ENCODE results near the gene RNF217. TPM values are rescaled to one million over a fixed set of nuclear protein-coding genes. Genes with fewer than 3 reads are reported as not detected.
"Not testable (repeated sequence)": the region's sequence is repeated elsewhere in the genome, so short reads cannot be mapped to it uniquely, and the experiment has no call there.

The RNF217 gene
- polyA plus RNA-seq, 3 donors: 14.9 to 16.8 (median 15.8) TPM

GRCh38 chr6:124962639-124963415, 590 bp downstream of the RNF217 start:
- peak in 1 of 3 donors; percentile 33 for DNase-seq (ENCODE audit: low read depth in 3 of 3, low spot score in 2 of 3)

GRCh38 chr6:124963416-124963785, 1.2 kb downstream of the RNF217 start:
- DNase-seq (ENCODE audit: low read depth in 3 of 3, low spot score in 2 of 3): peak in 1 of 3 donors; percentile 30

GRCh38 chr6:124963831-124964763, 1.9 kb downstream of the RNF217 start:
- DNase-seq (ENCODE audit: low read depth in 3 of 3, low spot score in 2 of 3): peak in 1 of 3 donors; percentile 13

- DNase-seq (ENCODE audit: low read depth in 3 of 3, low spot score in 2 of 3): no peak
Measured at GRCh38 chr6:124964764-124965105, 2.5 kb downstream of the RNF217 start.

GRCh38 chr6:124965424-124965850, 3.2 kb downstream of the RNF217 start:
- not testable (repeated sequence) for DNase-seq (ENCODE audit: low read depth in 3 of 3, low spot score in 2 of 3)

GRCh38 chr6:124967444-124967843, 5.2 kb downstream of the RNF217 start:
- no peak for DNase-seq (ENCODE audit: low read depth in 3 of 3, low spot score in 2 of 3)

- DNase-seq (ENCODE audit: low read depth in 3 of 3, low spot score in 2 of 3): no peak
Measured at GRCh38 chr6:124968401-124968800, 6.2 kb downstream of the RNF217 start.

GRCh38 chr6:124970243-124970642, 8.0 kb downstream of the RNF217 start:
- no peak for DNase-seq (ENCODE audit: low read depth in 3 of 3, low spot score in 2 of 3)

GRCh38 chr6:124970763-124971162, 8.5 kb downstream of the RNF217 start:
- no peak for DNase-seq (ENCODE audit: low read depth in 3 of 3, low spot score in 2 of 3)

GRCh38 chr6:124973780-124974179, 11.5 kb downstream of the RNF217 start:
- DNase-seq (ENCODE audit: low read depth in 3 of 3, low spot score in 2 of 3): no peak

- no peak for DNase-seq (ENCODE audit: low read depth in 3 of 3, low spot score in 2 of 3)
Measured at GRCh38 chr6:124974771-124975377, 12.6 kb downstream of the RNF217 start.

- no peak for DNase-seq (ENCODE audit: low read depth in 3 of 3, low spot score in 2 of 3)
Measured at GRCh38 chr6:124977067-124977908, 15.1 kb downstream of the RNF217 start.

- DNase-seq (ENCODE audit: low read depth in 3 of 3, low spot score in 2 of 3): no peak
Measured at GRCh38 chr6:124978451-124979293, 16.4 kb downstream of the RNF217 start.

GRCh38 chr6:124979294-124979678, 17.0 kb downstream of the RNF217 start:
- DNase-seq (ENCODE audit: low read depth in 3 of 3, low spot score in 2 of 3): no peak

GRCh38 chr6:124982669-124983068, 20.4 kb downstream of the RNF217 start:
- no peak for DNase-seq (ENCODE audit: low read depth in 3 of 3, low spot score in 2 of 3)

GRCh38 chr6:124983383-124984083, 21.3 kb downstream of the RNF217 start:
- DNase-seq (ENCODE audit: low read depth in 3 of 3, low spot score in 2 of 3): no peak

GRCh38 chr6:124984668-124985338, 22.6 kb downstream of the RNF217 start:
- DNase-seq (ENCODE audit: low read depth in 3 of 3, low spot score in 2 of 3): no peak

- no peak for DNase-seq (ENCODE audit: low read depth in 3 of 3, low spot score in 2 of 3)
Measured at GRCh38 chr6:124986164-124986563, 23.9 kb downstream of the RNF217 start.

All from right renal cortex interstitium (tissue), 3 donors.